H54 (cell line): ENCODE measurements around the gene ZBTB20.
A peak's percentile ranks its signal among the peaks of the same experiment; 100 is the strongest.

ENCODE experiments used
- DNase-seq: peaks from one replicate; pipeline ENCODE4 v3.0.0; 2011; ENCODE audit warnings: low spot score, mixed read lengths; ENCODE audit not compliant: insufficient read length
- FAIRE-seq: peaks from 3 replicates; lab custom pipeline; 2011; peaks lifted over from hg19 to GRCh38; lab: Jason Lieb, UNC
- POLR2A ChIP-seq: IDR thresholded peaks from 2 replicates; pipeline ENCODE4 v1.6.1; 2011; ENCODE audit warnings: low read depth, mild to moderate bottlenecking, low read length

ZBTB20 gene

GRCh38 chr3:114435386-114436115, 711.5 kb downstream of the ZBTB20 start:
- FAIRE-seq (no peak), DNase-seq (no peak)
- no peak for TF ChIP-seq POLR2A

DNA sequence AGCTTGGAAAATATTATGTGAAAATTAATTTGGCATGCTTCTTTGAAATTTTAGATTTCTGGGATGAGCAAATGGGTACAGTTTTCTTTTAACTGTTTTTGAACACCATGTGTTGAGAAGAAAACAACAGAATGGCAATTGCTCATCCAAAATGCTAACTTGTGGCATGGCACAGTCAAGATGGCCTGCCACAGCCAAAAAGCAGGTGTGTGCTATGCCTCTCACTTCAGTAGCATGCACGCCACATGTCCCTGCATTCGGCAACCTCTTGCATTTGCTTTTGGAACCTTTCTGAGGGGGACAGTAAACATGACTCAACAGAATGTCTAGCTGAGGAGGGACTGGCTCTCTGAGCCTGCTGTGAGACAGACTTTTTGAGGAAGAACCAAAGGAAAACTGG, 714.8 kb downstream of the ZBTB20 start:
- DNase-seq: no peak
- no peak for FAIRE-seq
- no peak for TF ChIP-seq POLR2A

GRCh38 chr3:114428044-114428595, 719.0 kb downstream of the ZBTB20 start:
- FAIRE-seq: no peak
- TF ChIP-seq POLR2A: no peak
- DNase-seq: no peak

DNA sequence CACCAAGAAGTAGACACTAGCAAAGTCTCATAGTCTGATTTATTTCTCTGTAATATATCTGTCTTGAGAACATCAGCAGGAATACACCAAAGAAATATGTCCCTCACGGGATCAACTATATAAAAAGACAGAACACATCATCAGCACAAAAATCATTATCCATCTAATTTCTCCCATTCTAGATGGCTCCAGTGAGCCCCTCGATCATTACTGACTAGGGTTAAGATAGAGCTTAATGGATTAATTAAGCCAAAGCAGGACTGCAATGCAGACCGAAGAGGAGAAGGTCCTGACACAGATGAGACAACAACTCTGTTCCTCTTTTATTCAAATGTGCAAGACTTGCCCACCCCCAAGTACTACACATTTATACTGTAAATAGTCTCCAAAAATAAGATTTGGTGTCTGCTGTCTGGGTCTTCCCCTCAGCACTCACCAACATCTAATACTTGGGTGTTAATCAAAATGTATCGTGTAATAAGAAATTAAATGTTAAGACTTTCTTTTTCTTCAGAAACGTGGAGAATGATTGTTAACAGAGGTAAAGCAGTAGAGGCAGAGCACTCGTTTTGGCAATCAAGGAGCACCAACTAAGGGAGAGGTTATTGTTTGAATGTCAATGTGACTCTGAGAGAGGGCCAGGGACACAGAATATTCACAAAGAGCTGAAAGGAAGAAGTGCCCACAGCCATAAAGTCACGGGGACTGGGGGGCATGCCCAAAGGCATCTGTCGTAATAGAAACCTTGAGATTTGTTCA, 719.6 kb downstream of the ZBTB20 start:
- no peak for FAIRE-seq
- DNase-seq: no peak
- no peak for TF ChIP-seq POLR2A

DNA sequence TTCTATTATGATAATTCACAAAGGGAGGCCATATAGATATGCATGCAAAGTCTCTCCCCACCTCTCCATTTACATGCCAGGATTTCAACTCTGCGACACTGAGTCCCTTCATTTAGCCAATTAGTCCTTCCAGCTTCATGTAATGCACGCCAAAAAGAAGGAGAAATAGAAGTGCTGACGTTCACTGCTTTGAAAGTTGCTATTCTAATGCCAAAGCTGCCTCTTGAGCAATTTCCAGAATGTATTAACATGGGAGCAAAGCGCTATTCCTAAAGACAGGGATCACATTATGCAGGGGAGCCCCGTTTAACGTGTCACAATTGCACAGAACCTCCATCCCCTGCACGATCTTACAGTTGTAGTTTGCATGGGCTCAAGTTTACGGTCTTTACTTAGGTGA, 722.8 kb downstream of the ZBTB20 start:
- DNase-seq (no peak), FAIRE-seq (no peak)
- no peak for TF ChIP-seq POLR2A

GRCh38 chr3:114421204-114421603, 725.9 kb downstream of the ZBTB20 start:
- DNase-seq (no peak), FAIRE-seq (no peak)
- TF ChIP-seq POLR2A: no peak

DNA sequence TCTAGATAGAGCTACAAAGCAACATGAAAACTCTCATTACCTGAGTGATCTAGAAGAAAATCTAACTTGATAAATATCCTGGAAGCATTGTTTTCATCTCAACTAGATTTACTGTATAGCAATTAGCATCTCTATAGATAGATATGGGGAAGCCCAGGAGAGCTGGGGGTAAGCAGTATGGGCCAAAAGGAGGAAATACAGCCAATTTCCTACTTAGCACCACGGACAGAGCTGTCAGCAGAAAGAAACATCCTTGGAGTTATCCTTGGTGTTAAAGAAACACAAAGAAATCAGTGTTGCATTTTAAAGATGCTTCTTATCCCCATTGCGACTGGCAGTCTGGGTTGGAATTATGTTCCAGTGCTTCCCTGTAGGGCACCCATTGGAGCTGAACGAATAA, 727.0 kb downstream of the ZBTB20 start:
- FAIRE-seq (no peak), DNase-seq (no peak)
- TF ChIP-seq POLR2A: no peak

DNA sequence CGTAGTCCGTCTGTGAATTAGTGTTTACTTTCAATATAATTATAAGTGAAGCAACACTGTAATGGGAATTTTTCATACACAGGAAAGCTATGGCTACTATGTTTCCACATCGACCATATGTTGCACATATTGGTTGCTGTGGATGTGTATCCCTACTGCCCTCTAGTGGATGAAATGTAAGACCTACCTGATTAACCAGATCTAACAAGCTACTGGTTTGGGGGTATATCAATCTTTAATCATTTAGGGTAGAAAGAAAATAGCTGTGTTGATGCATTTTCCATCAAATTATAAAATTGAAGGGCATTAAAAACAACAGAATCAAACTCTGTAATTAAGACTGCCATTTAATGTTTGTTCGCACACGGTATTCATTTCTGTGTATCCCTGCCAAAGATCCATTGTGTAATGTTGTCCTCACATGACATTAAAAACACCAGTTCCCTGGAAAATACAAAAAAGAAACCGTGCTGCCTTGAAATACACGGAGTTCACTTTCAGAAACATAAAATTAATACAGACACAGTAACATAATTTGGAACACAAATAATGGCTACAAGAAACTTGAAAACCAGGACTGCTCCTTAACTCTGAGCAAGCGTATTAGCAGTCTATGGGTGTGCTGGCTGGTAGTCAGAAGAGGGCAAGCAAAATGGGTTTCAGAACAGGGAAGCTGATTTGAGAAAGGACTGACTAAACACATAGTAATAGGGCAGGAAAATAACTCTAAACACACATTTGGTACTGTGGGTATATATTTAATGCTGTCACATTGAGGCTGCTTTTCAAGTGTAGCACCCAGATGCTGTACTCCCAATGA, 728.2 kb downstream of the ZBTB20 start:
- FAIRE-seq (peak; percentile 98), DNase-seq (peak; percentile 2)
- no peak for TF ChIP-seq POLR2A

GRCh38 chr3:114418107-114418506, 729.0 kb downstream of the ZBTB20 start:
- no peak for TF ChIP-seq POLR2A
- DNase-seq (no peak), FAIRE-seq (no peak)

DNA sequence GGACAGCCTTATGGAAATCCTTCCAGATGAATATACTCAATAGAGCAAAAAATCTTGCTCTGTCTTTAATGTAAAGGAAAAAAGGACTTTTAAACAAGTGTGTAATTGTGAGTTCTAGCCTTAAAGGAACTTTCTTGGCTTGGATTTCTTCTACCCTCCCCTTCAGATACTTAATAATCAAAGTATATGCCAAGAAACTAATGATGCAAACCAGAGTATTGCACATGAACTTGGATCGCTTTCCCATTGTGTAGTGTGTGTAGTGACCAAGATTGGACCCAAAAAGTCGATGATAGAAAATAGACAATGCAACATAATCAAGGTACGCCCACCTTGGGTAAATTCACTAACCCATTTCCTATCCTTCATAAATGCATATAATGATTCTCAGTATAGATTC, 729.4 kb downstream of the ZBTB20 start:
- no peak for TF ChIP-seq POLR2A
- FAIRE-seq (peak; percentile 15), DNase-seq (no peak)

DNA sequence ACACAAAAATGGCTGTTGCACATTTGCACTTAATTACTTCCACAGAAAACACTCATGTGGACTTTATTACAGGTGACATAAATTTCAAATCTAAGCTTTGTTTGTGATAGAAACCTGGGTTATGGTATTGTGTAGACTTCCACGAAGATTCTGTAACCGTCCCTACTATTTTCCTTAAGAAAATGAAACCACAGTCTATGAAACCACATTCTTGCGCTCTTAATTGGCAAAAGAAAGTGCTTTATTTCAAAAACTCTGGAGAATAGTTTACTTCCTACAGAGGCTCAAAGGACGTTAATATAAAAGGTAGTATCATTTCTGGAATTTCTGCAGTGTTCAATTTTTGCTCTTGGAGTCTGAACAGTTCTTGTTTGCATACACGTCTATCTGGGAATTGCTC, 729.8 kb downstream of the ZBTB20 start:
- no peak for DNase-seq
- no peak for TF ChIP-seq POLR2A
- FAIRE-seq: no peak

DNA sequence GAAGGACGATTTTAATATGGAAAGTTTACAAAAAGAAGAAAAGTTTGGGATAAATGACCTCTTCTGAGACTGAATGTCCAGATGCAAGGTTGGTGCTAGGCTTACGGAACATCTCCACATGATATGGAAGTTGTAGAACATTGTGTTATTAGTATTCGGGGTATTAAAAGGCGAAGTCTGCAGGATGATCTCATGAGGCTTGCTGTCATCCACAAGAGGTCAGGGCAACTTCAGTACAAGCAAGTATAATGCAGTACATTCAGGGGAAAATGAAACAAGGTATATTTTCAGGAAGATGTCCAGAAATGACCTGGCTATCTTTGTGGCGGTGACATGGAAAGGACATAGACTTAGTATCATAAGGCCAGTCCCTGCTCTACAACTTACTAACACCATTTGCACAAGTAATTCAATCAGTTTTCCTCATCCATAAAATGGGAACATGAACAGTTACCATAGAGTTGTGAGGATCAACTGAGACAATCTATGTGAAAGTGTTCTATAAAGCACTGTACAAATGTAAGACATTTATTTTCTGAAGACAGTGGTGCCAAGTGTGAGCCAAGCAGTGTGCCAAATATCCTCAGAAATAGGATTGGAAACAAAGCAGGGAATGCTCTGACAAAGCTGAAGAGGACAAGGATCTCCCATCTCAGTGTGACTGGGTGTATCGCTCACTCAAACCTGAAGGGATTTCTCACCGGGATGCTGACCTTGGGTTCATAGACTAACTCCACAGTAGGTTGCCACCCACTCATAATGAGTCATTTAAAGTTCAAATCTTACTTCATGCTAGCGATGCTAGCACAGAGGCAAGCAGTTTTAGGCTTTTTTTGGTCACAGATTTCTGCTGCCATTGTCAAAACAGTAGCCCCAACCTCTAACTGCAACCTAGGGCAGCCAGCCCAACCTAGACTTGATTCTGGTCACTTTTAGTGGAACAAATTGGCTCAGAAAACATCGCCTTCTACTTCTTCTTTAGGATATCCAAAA, 735.0 kb downstream of the ZBTB20 start:
- FAIRE-seq (peak; percentile 100), DNase-seq (peak; percentile 33)

DNA sequence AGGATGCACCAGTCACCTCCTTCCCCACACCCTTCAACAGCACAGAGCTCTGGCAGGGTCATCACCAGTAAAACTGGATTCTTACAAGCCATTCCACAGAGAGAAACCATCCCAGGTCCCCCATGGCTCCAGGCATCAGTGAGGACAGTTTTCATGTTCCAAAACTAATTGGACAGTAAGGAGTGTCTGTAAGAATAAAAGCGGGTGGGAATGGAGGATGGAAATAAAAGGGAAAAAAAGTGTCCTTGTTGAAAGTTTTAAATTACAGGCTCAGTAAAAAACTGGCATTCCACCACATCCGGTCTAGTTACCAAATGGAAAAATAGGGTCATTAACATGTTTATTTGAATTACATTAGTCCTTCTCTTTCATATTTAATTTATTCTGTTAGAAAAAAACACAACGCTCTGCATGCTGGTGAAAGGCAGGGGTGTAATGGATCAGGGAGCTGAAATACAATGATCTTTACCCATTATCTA, 735.9 kb downstream of the ZBTB20 start:
- FAIRE-seq: peak; percentile 55

More for the DNA sequence above, 735.0 kb downstream of the ZBTB20 start:
- TF ChIP-seq POLR2A: no peak

More for the DNA sequence above, 735.9 kb downstream of the ZBTB20 start:
- DNase-seq: no peak
- no peak for TF ChIP-seq POLR2A
